ENCODE results near the gene SMYD4. TPM values are rescaled to one million over a fixed set of nuclear protein-coding genes. Genes with fewer than 3 reads are reported as not detected.

SMYD4 gene
- total and polyA plus RNA-seq, 9 of the 15 experiments (the other 6 are each of a cell fraction or from before 2014, with no cell fraction given) = 1.3 to 10.2 (median 6.7) TPM

GRCh38 chr17:1745513-1746020 lies 84.1 kb downstream of the SMYD4 start (continued):
- TF ChIP-seq, protein P1, sequence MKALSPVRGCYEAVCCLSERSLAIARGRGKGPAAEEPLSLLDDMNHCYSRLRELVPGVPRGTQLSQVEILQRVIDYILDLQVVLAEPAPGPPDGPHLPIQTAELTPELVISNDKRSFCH (CRISPR knock-in tag; IDR thresholded peaks at IDR 0.05) = no peak
- TF ChIP-seq, protein P1 (tag; IDR thresholded peaks at IDR 0.05) = no peak
- TF ChIP-seq MCM3 (IDR thresholded peaks at IDR 0.05) = no peak

DNA sequence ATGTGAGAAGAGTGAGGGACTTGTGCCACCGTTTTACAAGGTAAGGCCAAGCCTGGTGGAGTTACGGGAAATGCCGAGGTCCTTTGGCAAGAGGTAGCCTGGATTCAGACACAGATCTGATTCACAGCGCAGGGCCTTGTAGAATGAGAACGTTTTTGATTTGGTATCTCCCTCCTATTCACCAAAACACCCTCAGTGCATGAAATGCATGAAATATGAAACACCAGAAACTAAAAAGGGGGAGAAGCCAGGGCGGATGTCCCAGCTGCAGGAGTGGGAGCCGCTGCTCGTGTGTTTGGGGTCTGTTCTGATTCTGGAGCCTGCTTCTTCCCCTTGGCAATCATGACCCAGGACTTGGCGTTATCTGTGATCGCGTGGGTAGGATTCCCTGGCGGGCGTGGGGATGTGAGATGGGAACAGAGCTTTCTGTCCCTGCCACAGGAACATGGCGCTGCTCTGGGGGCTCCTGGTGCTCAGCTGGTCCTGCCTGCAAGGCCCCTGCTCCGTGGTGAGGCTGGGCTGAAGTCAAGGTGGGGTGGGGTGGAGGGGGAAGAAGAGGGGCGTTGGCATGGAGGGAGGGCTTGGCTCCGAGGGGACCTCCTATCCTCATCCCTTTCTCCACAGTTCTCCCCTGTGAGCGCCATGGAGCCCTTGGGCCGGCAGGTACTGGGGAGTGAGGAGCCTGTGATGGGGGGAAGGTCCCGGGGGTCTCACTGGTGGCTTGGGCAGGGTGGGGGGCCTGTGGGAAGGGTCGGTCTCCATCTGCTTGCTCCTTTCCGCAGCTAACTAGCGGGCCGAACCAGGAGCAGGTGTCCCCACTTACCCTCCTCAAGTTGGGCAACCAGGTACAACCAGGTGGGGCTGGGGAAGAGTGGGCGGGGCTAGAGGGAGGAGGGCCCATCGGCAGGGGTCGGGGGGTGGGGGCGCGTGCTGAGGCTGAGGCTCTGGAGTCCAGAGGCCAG lies 84.9 kb downstream of the SMYD4 start:
- BruUV-seq (replicated peaks) = no TSS peak
- intact Hi-C loops (cut with micrococcal nuclease) (no loop called here), in situ Hi-C loops (cut with MboI) (no loop called here)
- ChIA-PET CTCF (ENCODE audit: low intra/inter-chr PET ratio) (no interaction called here), POLR2A (interaction anchor here (0.6 kb wide), 1 partner anchor 18 kb away, joined by 4 read pairs; no protein-coding TSS in a partner anchor)
- no peak for DNase-seq (ENCODE audit: extremely low read depth in 1 of 4, low spot score in 3 of 4)
- ATAC-seq = no peak
- H3K36me3 ChIP-seq (ENCODE audit: control insufficient read depth, insufficient read depth, low read length) = no peaks in the 10 kb centered on the region
- peaks cover 0 to 21% of the 10 kb centered on the region in 2 experiments; a peak in 2 of 5 replicates for H3K4me1 ChIP-seq (replicated peaks in 1 of 2; ENCODE audit: control insufficient read depth in 2 of 2, insufficient read depth in 2 of 2, low read length in 2 of 2)
- no peaks in the 10 kb centered on the region for H3K9me3 ChIP-seq (replicated peaks; ENCODE audit: control insufficient read depth, insufficient read depth, low read depth, low read length)
- FAIRE-seq = no peak
- H3K9ac ChIP-seq (ENCODE audit: insufficient read depth in 1 of 2, low read depth in 2 of 2, low read length in 2 of 2) = no peak overlapping the region; a peak in 1 of 4 replicates
- H3K4me2 ChIP-seq (ENCODE audit: insufficient read depth, low read length) = no peak overlapping the region
- H3K9me1 ChIP-seq (ENCODE audit: control insufficient read depth, insufficient read depth, low read length) = no peaks in the 10 kb centered on the region
- H3K27me3 ChIP-seq (ENCODE audit: control insufficient read depth in 2 of 2, insufficient read depth in 2 of 2, low read length in 2 of 2) = peaks cover 5 to 12% of the 10 kb centered on the region in 2 experiments; a peak in 4 of 5 replicates
- H4K20me1 ChIP-seq (replicated peaks; ENCODE audit: control insufficient read depth, insufficient read depth, low read length) = no peaks in the 10 kb centered on the region
- H3K79me2 ChIP-seq (ENCODE audit: control insufficient read depth, insufficient read depth, low read length) = no peaks in the 10 kb centered on the region
- WGBS (ENCODE audit: insufficient coverage, low coverage, missing lambda C conversion rate) = 28% methylated on average over 11 of the region's 29 CpGs
- no peak overlapping the region for H2AFZ ChIP-seq (ENCODE audit: low read depth, low read length)
- no peak overlapping the region for H3K27ac ChIP-seq (ENCODE audit: extremely low read depth, low read depth, low read length)
- H3K4me3 ChIP-seq = no peak overlapping the region
- TF ChIP-seq THRAP3 (IDR thresholded peaks at IDR 0.05; ENCODE audit: borderline replicate concordance) (no peak), SIN3A (IDR thresholded peaks at IDR 0.05; ENCODE audit: borderline replicate concordance in 2 of 2, control insufficient read depth in 1 of 2, low read depth in 2 of 2, low read length in 2 of 2) (no peak), ZNF12 (CRISPR knock-in tag; IDR thresholded peaks at IDR 0.05) (no peak), PHTF2 (CRISPR knock-in tag; IDR thresholded peaks at IDR 0.05) (no peak), ZNF717 (CRISPR knock-in tag; IDR thresholded peaks at IDR 0.05) (no peak), ZHX1 (conservative IDR thresholded peaks at IDR 0.05; ENCODE audit: low read length) (no peak), NFIX (CRISPR knock-in tag; IDR thresholded peaks at IDR 0.05; ENCODE audit: low read depth) (no peak)
- TF ChIP-seq, protein P2, sequence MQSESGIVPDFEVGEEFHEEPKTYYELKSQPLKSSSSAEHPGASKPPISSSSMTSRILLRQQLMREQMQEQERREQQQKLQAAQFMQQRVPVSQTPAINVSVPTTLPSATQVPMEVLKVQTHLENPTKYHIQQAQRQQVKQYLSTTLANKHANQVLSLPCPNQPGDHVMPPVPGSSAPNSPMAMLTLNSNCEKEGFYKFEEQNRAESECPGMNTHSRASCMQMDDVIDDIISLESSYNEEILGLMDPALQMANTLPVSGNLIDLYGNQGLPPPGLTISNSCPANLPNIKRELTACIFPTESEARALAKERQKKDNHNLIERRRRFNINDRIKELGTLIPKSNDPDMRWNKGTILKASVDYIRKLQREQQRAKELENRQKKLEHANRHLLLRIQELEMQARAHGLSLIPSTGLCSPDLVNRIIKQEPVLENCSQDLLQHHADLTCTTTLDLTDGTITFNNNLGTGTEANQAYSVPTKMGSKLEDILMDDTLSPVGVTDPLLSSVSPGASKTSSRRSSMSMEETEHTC (IDR thresholded peaks at IDR 0.05) = no peak
- TF ChIP-seq, protein P3, sequence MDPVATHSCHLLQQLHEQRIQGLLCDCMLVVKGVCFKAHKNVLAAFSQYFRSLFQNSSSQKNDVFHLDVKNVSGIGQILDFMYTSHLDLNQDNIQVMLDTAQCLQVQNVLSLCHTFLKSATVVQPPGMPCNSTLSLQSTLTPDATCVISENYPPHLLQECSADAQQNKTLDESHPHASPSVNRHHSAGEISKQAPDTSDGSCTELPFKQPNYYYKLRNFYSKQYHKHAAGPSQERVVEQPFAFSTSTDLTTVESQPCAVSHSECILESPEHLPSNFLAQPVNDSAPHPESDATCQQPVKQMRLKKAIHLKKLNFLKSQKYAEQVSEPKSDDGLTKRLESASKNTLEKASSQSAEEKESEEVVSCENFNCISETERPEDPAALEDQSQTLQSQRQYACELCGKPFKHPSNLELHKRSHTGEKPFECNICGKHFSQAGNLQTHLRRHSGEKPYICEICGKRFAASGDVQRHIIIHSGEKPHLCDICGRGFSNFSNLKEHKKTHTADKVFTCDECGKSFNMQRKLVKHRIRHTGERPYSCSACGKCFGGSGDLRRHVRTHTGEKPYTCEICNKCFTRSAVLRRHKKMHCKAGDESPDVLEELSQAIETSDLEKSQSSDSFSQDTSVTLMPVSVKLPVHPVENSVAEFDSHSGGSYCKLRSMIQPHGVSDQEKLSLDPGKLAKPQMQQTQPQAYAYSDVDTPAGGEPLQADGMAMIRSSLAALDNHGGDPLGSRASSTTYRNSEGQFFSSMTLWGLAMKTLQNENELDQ (CRISPR knock-in tag; IDR thresholded peaks at IDR 0.05; ENCODE audit: borderline replicate concordance) = no peak

All from K562 (cell line).